CD14-positive monocyte (primary cell): ENCODE data around the gene MEA1. TPM values are rescaled to one million over a fixed set of nuclear protein-coding genes. Genes with fewer than 3 reads are reported as not detected.

Experiments
- DNase-seq, 3 donors: peaks; one replicate each; pipeline ENCODE4 v3.0.0-alpha.2; 2011 to 2022
- H2AFZ ChIP-seq: 2 replicates; pipeline ENCODE4 v1.6.0; 2012; ENCODE audit warnings: mild to moderate bottlenecking, low read depth, low read length, inconsistent platforms; ENCODE audit not compliant: insufficient read depth, poor library complexity, severe bottlenecking
- H3K27ac ChIP-seq, 2 donors: 1 replicate in 1 of 2; 2 replicates in 1 of 2; pipeline ENCODE4 v1.5.1; 2012 to 2013; ENCODE audit warnings: low read length in 2 of 2, control low read depth in 1 of 2, inconsistent platforms in 1 of 2, low read depth in 1 of 2, mild to moderate bottlenecking in 1 of 2
- H3K27me3 ChIP-seq, 2 donors: one replicate each; pipeline versions ENCODE4 v1.6.0 to v1.6.1; 2011 to 2013; ENCODE audit warnings: low read length in 2 of 2; ENCODE audit not compliant: control insufficient read depth in 2 of 2, insufficient read depth in 2 of 2
- H3K36me3 ChIP-seq, 2 donors: replicated peaks in 1 of 2; 1 replicate in 1 of 2; 2 replicates in 1 of 2; pipeline versions ENCODE4 v1.5.1 to v1.6.1; 2012 to 2013; ENCODE audit warnings: low read length in 2 of 2, control low read depth in 1 of 2, inconsistent platforms in 1 of 2, mild to moderate bottlenecking in 1 of 2; ENCODE audit not compliant: insufficient read depth in 2 of 2, control insufficient read depth in 1 of 2
- H3K4me1 ChIP-seq, 2 donors: 1 replicate in 1 of 2; 2 replicates in 1 of 2; pipeline versions ENCODE4 v1.5.1 to v1.6.1; 2012 to 2013; ENCODE audit warnings: low read length in 2 of 2, control low read depth in 1 of 2, inconsistent platforms in 1 of 2, mild to moderate bottlenecking in 1 of 2, moderate library complexity in 1 of 2; ENCODE audit not compliant: insufficient read depth in 2 of 2, control insufficient read depth in 1 of 2
- H3K4me2 ChIP-seq: replicated peaks from 2 replicates; pipeline ENCODE3; 2012; ENCODE audit warnings: low read length, moderate library complexity, mild to moderate bottlenecking; ENCODE audit not compliant: poor library complexity, severe bottlenecking; ENCODE audit errors: extremely low read depth
- H3K4me3 ChIP-seq, 3 experiments: fragments of 200-600 bp in 1 of 3; sonication (generic) in 1 of 3; replicated peaks in 1 of 3; 1 replicate in 2 of 3; 2 replicates in 1 of 3; pipeline ENCODE4 v1.5.1; 2011 to 2013; ENCODE audit warnings: low read length in 3 of 3, mild to moderate bottlenecking in 3 of 3, control low read depth in 2 of 3, low read depth in 2 of 3, inconsistent platforms in 1 of 3, moderate library complexity in 1 of 3
- H3K79me2 ChIP-seq: 2 replicates; pipeline ENCODE4 v1.6.0; 2012; ENCODE audit warnings: mild to moderate bottlenecking, control low read depth, inconsistent platforms, low read length, moderate library complexity; ENCODE audit not compliant: insufficient read depth
- H3K9ac ChIP-seq: 2 replicates; pipeline ENCODE4 v1.6.0; 2017; ENCODE audit warnings: low read length, mild to moderate bottlenecking; ENCODE audit not compliant: insufficient read depth, poor library complexity, severe bottlenecking
- H3K9me3 ChIP-seq, 2 donors: replicated peaks in 1 of 2; 1 replicate in 1 of 2; 2 replicates in 1 of 2; pipeline versions ENCODE4 v1.5.1 to v1.6.1; 2012 to 2013; ENCODE audit warnings: low read length in 2 of 2, control low read depth in 1 of 2; ENCODE audit not compliant: control insufficient read depth in 1 of 2, insufficient read depth in 1 of 2
- H4K20me1 ChIP-seq: 2 replicates; pipeline ENCODE4 v1.6.0; 2012; ENCODE audit warnings: mild to moderate bottlenecking, low read length, control low read depth, moderate library complexity; ENCODE audit not compliant: insufficient read depth
- H3K27ac Mint-ChIP-seq, 7 donors: one replicate each; pipeline ENCODE4 v1.8.0; 2020; ENCODE audit warnings: mild to moderate bottlenecking in 7 of 7, mixed read lengths in 7 of 7, moderate library complexity in 6 of 7, inconsistent platforms in 2 of 7
- H3K27me3 Mint-ChIP-seq, 3 donors: one replicate each; pipeline ENCODE4 v1.8.0; 2021 to 2022; ENCODE audit warnings: low read depth in 3 of 3, mild to moderate bottlenecking in 3 of 3, mixed read lengths in 3 of 3, moderate library complexity in 3 of 3, inconsistent platforms in 1 of 3
- H3K36me3 Mint-ChIP-seq, 2 donors: one replicate each; pipeline ENCODE4 v1.8.0; 2020; ENCODE audit warnings: mixed read lengths in 2 of 2, inconsistent platforms in 1 of 2, mild to moderate bottlenecking in 1 of 2
- H3K4me1 Mint-ChIP-seq: one replicate; pipeline ENCODE4 v1.8.0; 2020; ENCODE audit warnings: mild to moderate bottlenecking, mixed read lengths
- H3K4me3 Mint-ChIP-seq, 2 donors: one replicate each; pipeline ENCODE4 v1.8.0; 2020; ENCODE audit warnings: mild to moderate bottlenecking in 2 of 2, mixed read lengths in 2 of 2, moderate library complexity in 1 of 2
- H3K9me3 Mint-ChIP-seq, 7 donors: one replicate each; pipeline ENCODE4 v1.8.0; 2020 to 2022; ENCODE audit warnings: mixed read lengths in 7 of 7, mild to moderate bottlenecking in 6 of 7, moderate library complexity in 6 of 7, inconsistent platforms in 2 of 7
- CTCF ChIP-seq: fragments of 200-600 bp; IDR thresholded peaks from one replicate; pipeline ENCODE4 v1.8.0; 2022; ENCODE audit warnings: antibody characterized with exemption, mild to moderate bottlenecking
- WGBS: methylation state at CpG from one replicate; pipeline ENCODE4 v1.1.5; 2013; ENCODE audit warnings: missing lambda C conversion rate; ENCODE audit not compliant: insufficient coverage; 5-methylcytosine and 5-hydroxymethylcytosine counted together
- intact Hi-C, 2 donors: fragments of 100-400 bp; cut with micrococcal nuclease; formaldehyde crosslinking; loops; one replicate each; pipeline versions ENCODE4 v1.15.0 to v1.15.1; 2023
- polyA plus RNA-seq, 3 donors: library from polyadenylated mRNA; depleted of rRNA in 1 of 3; unstranded in 2 of 3; stranded (reverse) in 1 of 3; fragments of 300-500 nt in 2 of 3; fragments of >200 nt in 1 of 3; fragmentation: Illumina TruSeq in 2 of 3; gene quantifications; 1 replicate in 2 of 3; 2 replicates in 1 of 3; pipeline ENCODE4 v1.2.3, GENCODE V29; 2012 to 2021

MEA1 gene
- polyA plus RNA-seq, 3 donors, result 31.0 to 59.6 (median 58.8) TPM

- Histone ChIP-seq H3K27ac (no peak overlapping the region), H3K27me3 (no peaks in the 10 kb centered on the region), H3K4me3 (no peak overlapping the region), H2AFZ (no peak overlapping the region), H3K9ac (no peak overlapping the region), H4K20me1 (peaks cover 70% of the 10 kb centered on the region), H3K4me2 (no peak overlapping the region), H3K9me3 (no peaks in the 10 kb centered on the region), H3K79me2 (peaks cover 62% of the 10 kb centered on the region), H3K36me3 (peaks cover 36 to 41% of the 10 kb centered on the region in 2 donors), H3K4me1 (peaks cover 31 to 34% of the 10 kb centered on the region in 2 donors)
- H3K27me3 Mint-ChIP-seq, result peaks cover 0 to 3% (median 0%) of the 10 kb centered on the region in 3 donors
- H3K27ac Mint-ChIP-seq, result peak overlapping the region in 4 of 7 donors; percentile 33 to 49 (median 40)
- H3K4me3 Mint-ChIP-seq, result no peak overlapping the region
- no peak for TF ChIP-seq CTCF
- 94% methylated on average over 2 of the region's 3 CpGs for WGBS
- H3K36me3 Mint-ChIP-seq, result peaks cover 37 to 54% of the 10 kb centered on the region in 2 donors
- intact Hi-C loops, result no loop called here
- H3K9me3 Mint-ChIP-seq, result no peaks in the 10 kb centered on the region
- no peak for DNase-seq
- peaks cover 33% of the 10 kb centered on the region for H3K4me1 Mint-ChIP-seq
Measured at GRCh38 chr6:43020052-43020705, 6.4 kb upstream of the MEA1 start.

DNA sequence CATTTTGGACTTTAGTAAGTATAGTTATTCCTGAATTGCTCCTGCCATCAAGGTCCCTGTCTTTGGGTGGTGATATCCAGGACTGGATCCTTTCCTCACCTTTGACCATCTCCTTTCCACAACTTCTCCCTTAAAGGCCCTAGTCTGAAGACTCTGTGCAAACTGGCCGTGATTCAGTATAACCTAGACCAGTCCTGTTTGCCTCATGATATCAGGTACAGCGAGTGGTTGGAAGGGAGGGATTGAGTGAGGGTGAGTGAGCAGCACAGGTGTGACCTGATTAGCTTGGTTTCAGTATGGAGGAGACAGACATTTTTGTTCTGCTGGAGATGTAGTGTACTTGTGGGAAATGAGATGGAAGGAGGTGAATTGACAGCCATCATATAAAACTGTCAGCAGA is 5.4 kb upstream of the MEA1 start:
- Histone ChIP-seq H3K27me3 (no peaks in the 10 kb centered on the region), H4K20me1 (peaks cover 68% of the 10 kb centered on the region), H3K4me3 (no peak overlapping the region), H3K9ac (no peak overlapping the region), H3K4me2 (no peak overlapping the region), H3K9me3 (no peaks in the 10 kb centered on the region), H3K4me1 (peaks cover 40 to 44% of the 10 kb centered on the region in 2 donors), H3K79me2 (peaks cover 63% of the 10 kb centered on the region), H2AFZ (no peak overlapping the region), H3K27ac (no peak overlapping the region), H3K36me3 (peaks cover 29 to 31% of the 10 kb centered on the region in 2 donors)
- TF ChIP-seq CTCF, result no peak
- H3K27ac Mint-ChIP-seq, result peak overlapping the region in 3 of 7 donors; percentile 0 to 67 (median 48)
- H3K36me3 Mint-ChIP-seq, result peaks cover 27 to 44% of the 10 kb centered on the region in 2 donors
- H3K4me3 Mint-ChIP-seq, result no peak overlapping the region
- no peaks in the 10 kb centered on the region for H3K9me3 Mint-ChIP-seq
- DNase-seq, result no peak
- 100% methylated on average over 2 of the region's 2 CpGs for WGBS
- peaks cover 42% of the 10 kb centered on the region for H3K4me1 Mint-ChIP-seq
- intact Hi-C loops, result loop anchor here in 1 of 2 donors (10.0 kb wide), 2 partner anchors 114 to 496 kb away; partner anchors contain the start of genes LRRC73, POLR1C and YIPF3
- H3K27me3 Mint-ChIP-seq, result peaks cover 0 to 4% (median 0%) of the 10 kb centered on the region in 3 donors
